ENCODE measurements around the gene DDIT4L. TPM values are rescaled to one million over a fixed set of nuclear protein-coding genes. Genes with fewer than 3 reads are reported as not detected.

The DDIT4L gene
- total RNA-seq, 1 experiment from 2014 or later, result 2.1 TPM

DNA sequence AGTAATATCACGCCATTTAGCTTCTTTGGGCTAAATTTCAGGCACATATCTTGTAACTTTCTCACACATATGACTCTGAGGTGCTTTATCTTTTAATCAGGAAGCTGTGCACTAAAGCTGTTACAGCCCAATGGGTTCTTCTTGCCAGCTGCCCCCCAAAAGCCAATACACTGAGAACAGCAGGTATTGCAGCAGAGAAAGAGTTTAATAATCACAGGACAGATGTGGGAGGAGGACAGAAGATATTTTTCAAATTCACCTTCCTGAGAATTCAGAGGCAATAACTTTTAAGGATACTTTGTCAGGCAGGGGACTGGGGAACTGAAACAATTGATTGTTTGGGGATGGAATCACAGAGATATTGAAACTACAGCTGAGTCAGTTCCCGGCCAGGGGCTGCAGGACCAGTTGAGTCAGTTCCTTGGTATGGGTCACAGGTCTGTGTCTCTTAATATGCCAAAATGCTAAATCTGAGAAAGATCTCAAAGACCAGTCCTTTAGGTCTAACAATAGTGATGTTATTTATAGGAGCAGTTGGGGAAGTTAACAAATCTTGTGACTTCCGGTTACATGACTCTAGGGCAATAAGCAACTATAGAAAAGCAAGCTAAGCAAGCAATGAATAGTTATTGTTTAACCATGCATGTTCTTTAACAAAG is 28.1 kb downstream of the DDIT4L start:
- Histone ChIP-seq H3K4me1 (ENCODE audit: insufficient read depth, low read length) (no peaks in the 10 kb centered on the region; the same call in 1 of the 2 replicates), H2BK20ac (ENCODE audit: low read depth, low read length, poor library complexity, severe bottlenecking) (no peak overlapping the region), H3K4ac (ENCODE audit: low read depth, low read length) (no peak overlapping the region), H2BK120ac (ENCODE audit: low read depth, low read length, poor library complexity, severe bottlenecking) (no peak overlapping the region), H3K14ac (ENCODE audit: insufficient read depth, low read length) (no peak overlapping the region), H3K18ac (ENCODE audit: insufficient read length, low read depth, low read length) (no peak overlapping the region), H3K9me3 (ENCODE audit: control insufficient read depth, low read depth, low read length) (peaks cover 5% of the 10 kb centered on the region), H2BK5ac (ENCODE audit: insufficient read length, low read length) (no peak overlapping the region), H2BK15ac (ENCODE audit: low read depth, low read length) (no peak overlapping the region), H4K5ac (ENCODE audit: insufficient read length, low read depth, low read length) (no peak overlapping the region), H3T11ph (ENCODE audit: low read length) (no peak overlapping the region), H3K4me2 (ENCODE audit: insufficient read depth, insufficient read length, low read length) (no peak overlapping the region), H3K9ac (ENCODE audit: extremely low read depth, insufficient read length, low read length) (no peak overlapping the region), H2BK12ac (ENCODE audit: insufficient read length, low read depth, low read length) (no peak overlapping the region), H3K23ac (ENCODE audit: insufficient read length, low read depth, low read length) (no peak overlapping the region), H3K27me3 (ENCODE audit: insufficient read depth, low read length) (no peaks in the 10 kb centered on the region), H3K23me2 (ENCODE audit: insufficient read length, low read depth, low read length, poor library complexity, severe bottlenecking) (no peaks in the 10 kb centered on the region), H2AFZ (ENCODE audit: low read length) (no peak overlapping the region), H4K20me1 (ENCODE audit: control insufficient read depth, insufficient read depth, insufficient read length) (no peaks in the 10 kb centered on the region), H3K79me2 (ENCODE audit: insufficient read depth, low read length) (no peaks in the 10 kb centered on the region), H4K8ac (replicated peaks; ENCODE audit: insufficient read length, low read depth, low read length) (no peak overlapping the region), H3K56ac (ENCODE audit: insufficient read length, low read depth, low read length) (no peak overlapping the region), H3K27ac (ENCODE audit: insufficient read length, low read depth, low read length) (no peak overlapping the region), H4K91ac (ENCODE audit: insufficient read length, low read depth, low read length) (no peak overlapping the region), H2AK5ac (ENCODE audit: insufficient read length, low read length) (no peak overlapping the region), H3K79me1 (ENCODE audit: insufficient read depth, low read depth, low read length, poor library complexity, severe bottlenecking) (no peaks in the 10 kb centered on the region)
- peaks cover 11 to 12% of the 10 kb centered on the region in 2 experiments; a peak in 4 of 5 replicates for H3K9me3 Mint-ChIP-seq
- H3K36me3 Mint-ChIP-seq (ENCODE audit: insufficient read depth in 1 of 3, low read depth in 3 of 3), result peaks cover 0 to 8% (median 0%) of the 10 kb centered on the region in 3 experiments; a peak in 2 of 7 replicates
- no peak for DNase-seq
- TF ChIP-seq, protein P1, sequence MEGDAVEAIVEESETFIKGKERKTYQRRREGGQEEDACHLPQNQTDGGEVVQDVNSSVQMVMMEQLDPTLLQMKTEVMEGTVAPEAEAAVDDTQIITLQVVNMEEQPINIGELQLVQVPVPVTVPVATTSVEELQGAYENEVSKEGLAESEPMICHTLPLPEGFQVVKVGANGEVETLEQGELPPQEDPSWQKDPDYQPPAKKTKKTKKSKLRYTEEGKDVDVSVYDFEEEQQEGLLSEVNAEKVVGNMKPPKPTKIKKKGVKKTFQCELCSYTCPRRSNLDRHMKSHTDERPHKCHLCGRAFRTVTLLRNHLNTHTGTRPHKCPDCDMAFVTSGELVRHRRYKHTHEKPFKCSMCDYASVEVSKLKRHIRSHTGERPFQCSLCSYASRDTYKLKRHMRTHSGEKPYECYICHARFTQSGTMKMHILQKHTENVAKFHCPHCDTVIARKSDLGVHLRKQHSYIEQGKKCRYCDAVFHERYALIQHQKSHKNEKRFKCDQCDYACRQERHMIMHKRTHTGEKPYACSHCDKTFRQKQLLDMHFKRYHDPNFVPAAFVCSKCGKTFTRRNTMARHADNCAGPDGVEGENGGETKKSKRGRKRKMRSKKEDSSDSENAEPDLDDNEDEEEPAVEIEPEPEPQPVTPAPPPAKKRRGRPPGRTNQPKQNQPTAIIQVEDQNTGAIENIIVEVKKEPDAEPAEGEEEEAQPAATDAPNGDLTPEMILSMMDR (conservative IDR thresholded peaks at IDR 0.05), result no peak
- H3K27me3 Mint-ChIP-seq (ENCODE audit: low read depth), result no peaks in the 10 kb centered on the region
- WGBS (ENCODE audit: extremely low coverage, insufficient read length, low lambda C conversion rate), result no CpG with 5 or more reads among the region's 3 CpGs
- H3K27ac Mint-ChIP-seq, result no peak overlapping the region
- no peak overlapping the region for H3K4me3 Mint-ChIP-seq
- peaks cover 8 to 12% of the 10 kb centered on the region in 2 experiments for H3K4me1 Mint-ChIP-seq
